Adipocyte (in vitro differentiated cells): ENCODE results near the gene PLA2G4D.
A peak's percentile ranks its signal among the peaks of the same experiment; 100 is the strongest.
"Not testable (repeated sequence)": the region's sequence is repeated elsewhere in the genome, so short reads cannot be mapped to it uniquely, and the experiment has no call there.

ENCODE experiments used
- DNase-seq: peaks from one replicate; pipeline ENCODE4 v3.0.0-alpha.2; 2015; ENCODE audit warnings: low read depth
- H3K27me3 ChIP-seq: replicated peaks from 2 replicates; pipeline ENCODE4 v1.7.0; 2013; ENCODE audit warnings: mild to moderate bottlenecking, low read length, moderate library complexity; ENCODE audit not compliant: control insufficient read depth, insufficient read depth
- H3K36me3 ChIP-seq: 2 replicates; pipeline ENCODE4 v1.7.0; 2013; ENCODE audit warnings: low read length, mild to moderate bottlenecking, moderate library complexity; ENCODE audit not compliant: control insufficient read depth, insufficient read depth, severe bottlenecking
- H3K4me1 ChIP-seq: 2 replicates; pipeline ENCODE4 v1.7.0; 2013; ENCODE audit warnings: mild to moderate bottlenecking, low read length, moderate library complexity; ENCODE audit not compliant: control insufficient read depth, insufficient read depth
- H3K4me3 ChIP-seq: 2 replicates; pipeline ENCODE4 v1.7.0; 2013; ENCODE audit warnings: mild to moderate bottlenecking, low read length, moderate library complexity
- H3K9ac ChIP-seq: 2 replicates; pipeline ENCODE4 v1.7.0; 2013; ENCODE audit warnings: mild to moderate bottlenecking, low read length, moderate library complexity
- H3K9me3 ChIP-seq: 2 replicates; pipeline ENCODE4 v1.7.0; 2013; ENCODE audit warnings: mild to moderate bottlenecking, low read length, moderate library complexity; ENCODE audit not compliant: control insufficient read depth

PLA2G4D gene

GRCh38 chr15:42101861-42102260 lies 7.5 kb upstream of the PLA2G4D start:
- Histone ChIP-seq H3K27me3 (peaks cover 18% of the 10 kb centered on the region), H3K36me3 (no peaks in the 10 kb centered on the region), H3K9ac (no peak overlapping the region), H3K4me3 (no peak overlapping the region), H3K9me3 (peaks cover 4% of the 10 kb centered on the region), H3K4me1 (peaks cover 24% of the 10 kb centered on the region)
- DNase-seq, result no peak

GRCh38 chr15:42100021-42100800 lies 5.8 kb upstream of the PLA2G4D start:
- H3K9me3 ChIP-seq, result peaks cover 4% of the 10 kb centered on the region
- peaks cover 30% of the 10 kb centered on the region for H3K27me3 ChIP-seq
- no peak overlapping the region for H3K9ac ChIP-seq
- peaks cover 24% of the 10 kb centered on the region for H3K4me1 ChIP-seq
- no peak overlapping the region for H3K4me3 ChIP-seq
- H3K36me3 ChIP-seq, result no peaks in the 10 kb centered on the region
- DNase-seq, result no peak

- H3K4me1 ChIP-seq, result peaks cover 8% of the 10 kb centered on the region
- no peaks in the 10 kb centered on the region for H3K36me3 ChIP-seq
- DNase-seq, result no peak
- H3K9ac ChIP-seq, result no peak overlapping the region
- H3K4me3 ChIP-seq, result no peak overlapping the region
- peaks cover 4% of the 10 kb centered on the region for H3K9me3 ChIP-seq
- peaks cover 57% of the 10 kb centered on the region for H3K27me3 ChIP-seq
Observed at GRCh38 chr15:42097018-42097417, 2.7 kb upstream of the PLA2G4D start.

- no peaks in the 10 kb centered on the region for H3K36me3 ChIP-seq
- no peak overlapping the region for H3K4me3 ChIP-seq
- DNase-seq, result no peak
- peaks cover 6% of the 10 kb centered on the region for H3K4me1 ChIP-seq
- H3K27me3 ChIP-seq, result peaks cover 76% of the 10 kb centered on the region
- no peak overlapping the region for H3K9ac ChIP-seq
- peaks cover 4% of the 10 kb centered on the region for H3K9me3 ChIP-seq
Observed at GRCh38 chr15:42093966-42094365, 396 bp downstream of the PLA2G4D start.

GRCh38 chr15:42092398-42093318 lies 1.7 kb downstream of the PLA2G4D start:
- peak; percentile 39 for DNase-seq
- Histone ChIP-seq H3K36me3 (no peaks in the 10 kb centered on the region), H3K9ac (no peak overlapping the region), H3K27me3 (peaks cover 83% of the 10 kb centered on the region), H3K9me3 (peaks cover 4% of the 10 kb centered on the region), H3K4me1 (peaks cover 6% of the 10 kb centered on the region), H3K4me3 (no peak overlapping the region)

GRCh38 chr15:42091753-42092397 lies 2.5 kb downstream of the PLA2G4D start:
- not testable (repeated sequence) for H3K36me3 ChIP-seq, H3K4me3 ChIP-seq, H3K4me1 ChIP-seq, DNase-seq, H3K9me3 ChIP-seq, H3K9ac ChIP-seq
- H3K27me3 ChIP-seq, result peaks cover 83% of the 10 kb centered on the region

- Histone ChIP-seq H3K4me1 (peaks cover 6% of the 10 kb centered on the region), H3K36me3 (no peaks in the 10 kb centered on the region)
Observed at GRCh38 chr15:42090781-42091180, 3.6 kb downstream of the PLA2G4D start.

GRCh38 chr15:42090370-42090769 lies 4.0 kb downstream of the PLA2G4D start:
- Histone ChIP-seq H3K9me3 (no peaks in the 10 kb centered on the region), H3K4me1 (peaks cover 6% of the 10 kb centered on the region), H3K27me3 (peaks cover 75% of the 10 kb centered on the region), H3K36me3 (no peaks in the 10 kb centered on the region), H3K4me3 (no peak overlapping the region), H3K9ac (no peak overlapping the region)
- no peak for DNase-seq

More at GRCh38 chr15:42090781-42091180, 3.6 kb downstream of the PLA2G4D start:
- DNase-seq, result no peak
- peaks cover 75% of the 10 kb centered on the region for H3K27me3 ChIP-seq
- H3K9ac ChIP-seq, result no peak overlapping the region
- no peak overlapping the region for H3K4me3 ChIP-seq
- no peaks in the 10 kb centered on the region for H3K9me3 ChIP-seq

GRCh38 chr15:42089942-42090341 lies 4.4 kb downstream of the PLA2G4D start:
- Histone ChIP-seq H3K36me3 (no peaks in the 10 kb centered on the region), H3K9ac (no peak overlapping the region), H3K9me3 (no peaks in the 10 kb centered on the region), H3K4me1 (peaks cover 6% of the 10 kb centered on the region), H3K4me3 (no peak overlapping the region), H3K27me3 (peaks cover 78% of the 10 kb centered on the region)
- DNase-seq, result no peak

- DNase-seq, result no peak
- Histone ChIP-seq H3K4me3 (no peak overlapping the region), H3K4me1 (peaks cover 6% of the 10 kb centered on the region), H3K36me3 (no peaks in the 10 kb centered on the region), H3K27me3 (peaks cover 79% of the 10 kb centered on the region), H3K9ac (no peak overlapping the region), H3K9me3 (no peaks in the 10 kb centered on the region)
Observed at GRCh38 chr15:42088801-42089640, 5.3 kb downstream of the PLA2G4D start.
